ENCODE data around the gene TMEM72.
A peak's percentile ranks its signal among the peaks of the same experiment; 100 is the strongest.

DNA sequence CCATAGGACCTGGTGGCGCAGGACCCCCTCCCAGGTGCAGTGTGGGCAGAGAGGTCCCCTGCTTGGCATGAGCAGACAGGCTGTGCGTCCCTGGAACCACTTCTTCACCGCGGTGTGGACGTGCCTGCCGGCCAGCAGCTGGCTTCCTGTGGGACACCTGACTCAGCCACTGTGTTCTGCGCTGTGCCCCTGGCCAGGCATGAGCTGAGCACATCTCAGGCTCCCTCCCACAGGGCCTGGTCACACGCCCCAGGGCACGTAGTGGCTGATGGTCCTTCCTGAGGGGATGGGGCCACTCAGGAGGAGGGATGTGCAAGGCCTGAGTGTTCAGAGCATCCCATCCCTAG lies 71.0 kb downstream of the TMEM72 start:
- TF ChIP-seq, protein P1, sequence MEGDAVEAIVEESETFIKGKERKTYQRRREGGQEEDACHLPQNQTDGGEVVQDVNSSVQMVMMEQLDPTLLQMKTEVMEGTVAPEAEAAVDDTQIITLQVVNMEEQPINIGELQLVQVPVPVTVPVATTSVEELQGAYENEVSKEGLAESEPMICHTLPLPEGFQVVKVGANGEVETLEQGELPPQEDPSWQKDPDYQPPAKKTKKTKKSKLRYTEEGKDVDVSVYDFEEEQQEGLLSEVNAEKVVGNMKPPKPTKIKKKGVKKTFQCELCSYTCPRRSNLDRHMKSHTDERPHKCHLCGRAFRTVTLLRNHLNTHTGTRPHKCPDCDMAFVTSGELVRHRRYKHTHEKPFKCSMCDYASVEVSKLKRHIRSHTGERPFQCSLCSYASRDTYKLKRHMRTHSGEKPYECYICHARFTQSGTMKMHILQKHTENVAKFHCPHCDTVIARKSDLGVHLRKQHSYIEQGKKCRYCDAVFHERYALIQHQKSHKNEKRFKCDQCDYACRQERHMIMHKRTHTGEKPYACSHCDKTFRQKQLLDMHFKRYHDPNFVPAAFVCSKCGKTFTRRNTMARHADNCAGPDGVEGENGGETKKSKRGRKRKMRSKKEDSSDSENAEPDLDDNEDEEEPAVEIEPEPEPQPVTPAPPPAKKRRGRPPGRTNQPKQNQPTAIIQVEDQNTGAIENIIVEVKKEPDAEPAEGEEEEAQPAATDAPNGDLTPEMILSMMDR (IDR thresholded peaks at IDR 0.05) = no peak
- TF ChIP-seq POLR2A (IDR thresholded peaks at IDR 0.05) = peak in 1 of 2 donors; percentile 7

Measured in thyroid gland (tissue), 4 donors.